Psoas muscle (tissue), 8 donors: ENCODE results near the gene WNK4. TPM values are rescaled to one million over a fixed set of nuclear protein-coding genes. Genes with fewer than 3 reads are reported as not detected.
A peak's percentile ranks its signal among the peaks of the same experiment; 100 is the strongest.
"Not testable (repeated sequence)": the region's sequence is repeated elsewhere in the genome, so short reads cannot be mapped to it uniquely, and the experiment has no call there.

Experiments
- ATAC-seq, 4 donors: fragments of 200-7000 bp; cut with Tn5 transposase; one replicate each; pipeline ENCODE4 v1.9.1; 2020; ENCODE audit warnings: moderate library complexity in 3 of 4, mild to moderate bottlenecking in 2 of 4
- DNase-seq, 2 donors: peaks; one replicate each; pipeline ENCODE4 v3.0.0-alpha.2; 2020
- H3K27ac ChIP-seq: fragments of 200-600 bp; one replicate; pipeline ENCODE4 v1.8.0; 2022
- H3K27me3 ChIP-seq, 3 donors: fragments of 200-600 bp in 1 of 3; one replicate each; pipeline versions ENCODE4 v1.6.1 to v1.8.0; 2013 to 2022; ENCODE audit warnings: low read length in 2 of 3, mild to moderate bottlenecking in 2 of 3, moderate library complexity in 1 of 3; ENCODE audit not compliant: insufficient read depth in 3 of 3
- H3K36me3 ChIP-seq, 2 donors: fragments of 200-600 bp in 1 of 2; one replicate each; pipeline versions ENCODE4 v1.6.1 to v1.8.0; 2013 to 2022; ENCODE audit warnings: low read depth in 1 of 2, mild to moderate bottlenecking in 1 of 2, moderate library complexity in 1 of 2; ENCODE audit not compliant: insufficient read depth in 1 of 2
- H3K4me1 ChIP-seq: fragments of 200-600 bp; one replicate; pipeline ENCODE4 v1.8.0; 2022
- H3K4me3 ChIP-seq: fragments of 200-600 bp; one replicate; pipeline ENCODE4 v1.8.0; 2022; ENCODE audit warnings: mild to moderate bottlenecking
- H3K9me3 ChIP-seq: fragments of 200-600 bp; one replicate; pipeline ENCODE4 v1.8.0; 2022
- WGBS, 3 donors: extraction: QIAGEN DNeasy Blood & Tissue Kit; methylation state at CpG; one replicate each; pipeline versions ENCODE4 v1.1.6 to v1.1.7; 2013; 5-methylcytosine and 5-hydroxymethylcytosine counted together
- intact Hi-C, 2 donors: fragments of 100-400 bp; cut with DNase I; formaldehyde crosslinking; loops; one replicate each; pipeline versions ENCODE4 v1.11.0 to v1.14.2; 2022
- polyA plus RNA-seq, 3 donors: library from polyadenylated mRNA; stranded (reverse); fragments of 200-250 nt; gene quantifications; one replicate each; pipeline ENCODE4 v1.2.3, GENCODE V29; 2013
- total RNA-seq, 4 donors: library from RNA; stranded (reverse); fragmentation: NEBNext Ultra II Directional in 2 of 4; extraction: Animal tissue kit (Norgen Biotek cat#: 25700) in 2 of 4; gene quantifications; one replicate each; pipeline versions ENCODE4 v1.2.1 to v1.2.4, GENCODE V29; 2021 to 2023
- TF ChIP-seq, protein P1 (sequence below): fragments of 200-600 bp; IDR thresholded peaks from one replicate; pipeline ENCODE4 v1.8.0; 2022; ENCODE audit warnings: antibody characterized with exemption
- donor health status: healthy with polysubstance abuse.
- donor health status: DM: no; HTN: no; CAD: no; lungs with moderate emphysema.
- donor health status: Bipolar disorder and iron deficiency.
- donor health status: healthy.
- donor health status: DM: yes; HTN: yes; CAD: no.
- donor health status: DM: no; HTN: no; CAD: no.
- donor health status: DM: no; HTN: no; CAD: no.
- donor health status: DM: yes; HTN: yes; CAD: no.

The WNK4 gene
- total and polyA plus RNA-seq, 7 donors: 0.01 to 0.30 (median 0.08) TPM; not detected in 3

DNA sequence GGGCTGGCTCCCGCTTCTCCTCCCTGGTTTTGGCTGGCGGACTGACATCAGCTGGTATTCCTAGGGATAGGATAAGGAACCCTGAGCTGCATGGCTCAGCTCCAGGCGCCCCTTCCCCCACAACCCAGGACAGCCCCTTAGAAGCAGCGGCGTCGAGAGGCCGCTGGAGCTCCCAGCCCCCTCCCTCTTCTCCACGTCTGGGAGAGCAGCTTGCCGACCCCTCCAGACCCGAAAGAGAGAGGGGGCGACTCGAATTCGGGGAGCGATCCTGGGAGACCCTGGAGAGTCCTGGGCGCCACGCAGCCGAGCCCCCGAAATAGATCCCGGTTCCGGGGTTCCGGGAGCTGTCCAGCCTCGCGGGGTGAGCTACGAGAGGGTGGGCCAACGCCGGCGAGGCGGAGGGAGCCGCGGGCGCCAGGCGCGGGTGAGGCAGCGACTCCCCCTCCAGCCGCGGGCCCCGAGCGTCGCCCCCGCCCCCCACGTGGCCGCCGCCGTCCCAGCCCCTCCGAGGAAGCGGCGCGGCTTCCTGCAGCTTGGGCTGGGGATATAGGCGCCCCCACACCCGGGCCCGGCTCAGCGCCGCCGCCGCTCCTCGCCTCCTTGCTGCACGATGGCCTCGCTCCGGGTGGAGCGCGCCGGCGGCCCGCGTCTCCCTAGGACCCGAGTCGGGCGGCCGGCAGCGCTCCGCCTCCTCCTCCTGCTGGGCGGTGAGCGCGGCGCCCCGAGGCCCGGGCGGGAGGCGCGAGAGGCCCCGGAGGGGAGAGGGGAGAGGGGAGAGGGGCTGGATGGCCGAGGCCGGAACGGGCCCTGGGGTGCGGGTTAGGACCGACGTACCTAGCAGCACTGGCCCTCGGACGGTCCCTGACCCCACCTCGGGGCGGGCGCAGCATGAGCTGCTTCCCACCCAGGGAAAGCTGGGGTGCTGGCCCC lies 19.5 kb upstream of the WNK4 start, which contains the start of gene RAMP2:
TSS of gene RAMP2 (plus strand) at position 576 of the 930 bp plus-strand sequence. CDS start at position 611, 35 bp downstream.
- WGBS, 3 donors: 3 to 4% (median 4%) methylated on average over 45 to 89 of the region's 92 CpGs
- DNase-seq (peak; percentile 52 to 67), ATAC-seq (peak; percentile 25 to 50 (median 40))
- H3K4me3 ChIP-seq: peak within 1 kb of the TSS; percentile 68
- H3K4me1 ChIP-seq: peaks cover 4% of the 10 kb centered on the region
- H3K36me3 ChIP-seq: no peaks in the 10 kb centered on the region
- intact Hi-C loops: loop anchor here (5.0 kb wide), 3 partner anchors 39 to 184 kb away; partner anchors contain the start of gene PSMC3IP (in 1 of the 2)
- H3K27me3 ChIP-seq: peaks cover 0 to 38% (median 14%) of the 10 kb centered on the region in 3 donors
- H3K9me3 ChIP-seq: no peaks in the 10 kb centered on the region
- TF ChIP-seq, protein P1, sequence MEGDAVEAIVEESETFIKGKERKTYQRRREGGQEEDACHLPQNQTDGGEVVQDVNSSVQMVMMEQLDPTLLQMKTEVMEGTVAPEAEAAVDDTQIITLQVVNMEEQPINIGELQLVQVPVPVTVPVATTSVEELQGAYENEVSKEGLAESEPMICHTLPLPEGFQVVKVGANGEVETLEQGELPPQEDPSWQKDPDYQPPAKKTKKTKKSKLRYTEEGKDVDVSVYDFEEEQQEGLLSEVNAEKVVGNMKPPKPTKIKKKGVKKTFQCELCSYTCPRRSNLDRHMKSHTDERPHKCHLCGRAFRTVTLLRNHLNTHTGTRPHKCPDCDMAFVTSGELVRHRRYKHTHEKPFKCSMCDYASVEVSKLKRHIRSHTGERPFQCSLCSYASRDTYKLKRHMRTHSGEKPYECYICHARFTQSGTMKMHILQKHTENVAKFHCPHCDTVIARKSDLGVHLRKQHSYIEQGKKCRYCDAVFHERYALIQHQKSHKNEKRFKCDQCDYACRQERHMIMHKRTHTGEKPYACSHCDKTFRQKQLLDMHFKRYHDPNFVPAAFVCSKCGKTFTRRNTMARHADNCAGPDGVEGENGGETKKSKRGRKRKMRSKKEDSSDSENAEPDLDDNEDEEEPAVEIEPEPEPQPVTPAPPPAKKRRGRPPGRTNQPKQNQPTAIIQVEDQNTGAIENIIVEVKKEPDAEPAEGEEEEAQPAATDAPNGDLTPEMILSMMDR: no peak
- H3K27ac ChIP-seq: peak within 1 kb of the TSS; percentile 63

DNA sequence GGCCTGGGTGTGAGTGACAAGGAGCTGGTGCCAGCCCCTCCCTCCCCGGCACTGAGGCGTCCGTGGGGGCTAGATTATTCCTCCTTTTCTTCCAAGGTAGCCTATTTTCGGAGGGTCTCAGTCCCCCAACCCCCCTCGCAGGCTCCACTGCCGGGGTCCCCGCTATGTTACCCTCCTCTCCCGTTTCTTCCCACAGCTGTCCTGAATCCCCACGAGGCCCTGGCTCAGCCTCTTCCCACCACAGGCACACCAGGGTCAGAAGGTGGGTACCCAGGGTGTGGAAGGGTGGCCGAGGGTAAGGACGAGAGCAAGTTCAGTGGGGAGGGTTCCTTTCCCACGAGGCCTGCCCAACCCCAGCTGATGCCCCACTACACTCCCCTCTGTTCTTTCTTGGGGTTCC lies 18.8 kb upstream of the WNK4 start:
- peak overlapping the region; percentile 68 for H3K4me3 ChIP-seq
- H3K4me1 ChIP-seq: peaks cover 4% of the 10 kb centered on the region
- H3K27ac ChIP-seq: peak overlapping the region; percentile 63
- H3K36me3 ChIP-seq: no peaks in the 10 kb centered on the region
- intact Hi-C loops: loop anchor here (5.0 kb wide), 3 partner anchors 39 to 184 kb away; partner anchors contain the start of gene PSMC3IP (in 1 of the 2)
- TF ChIP-seq, protein P1: no peak
- H3K27me3 ChIP-seq: peaks cover 0 to 38% (median 14%) of the 10 kb centered on the region in 3 donors
- no peak for DNase-seq
- no peak for ATAC-seq
- 30 to 36% (median 35%) methylated on average over 10 to 12 of the region's 12 CpGs for WGBS, 3 donors
- H3K9me3 ChIP-seq: no peaks in the 10 kb centered on the region

DNA sequence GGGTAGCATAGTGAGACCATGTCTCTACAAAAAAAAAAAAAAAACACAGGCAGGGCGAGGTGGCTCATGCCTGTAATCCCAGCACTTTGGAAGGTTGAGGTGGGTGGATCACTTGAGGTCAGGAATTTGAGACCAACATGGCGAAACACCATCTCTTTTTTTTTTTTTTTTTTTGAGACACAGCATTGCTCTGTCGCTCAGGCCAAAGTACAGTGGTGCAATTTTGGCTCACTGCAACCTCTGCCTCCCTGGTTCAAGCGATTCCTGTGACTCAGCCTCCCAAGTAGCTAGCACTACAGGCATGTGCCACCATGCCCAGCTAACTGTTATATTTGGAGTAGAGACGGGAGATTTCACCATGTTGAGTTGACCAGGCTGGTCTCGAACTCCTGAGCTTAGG lies 14.3 kb upstream of the WNK4 start:
- H3K9me3 ChIP-seq: no peaks in the 10 kb centered on the region
- TF ChIP-seq, protein P1: no peak
- H3K4me1 ChIP-seq: peaks cover 4% of the 10 kb centered on the region
- H3K36me3 ChIP-seq: no peaks in the 10 kb centered on the region
- no peak overlapping the region for H3K27ac ChIP-seq
- no peak overlapping the region for H3K4me3 ChIP-seq
- no peak for DNase-seq
- intact Hi-C loops: no loop called here
- WGBS, 3 donors: 81 to 87% (median 84%) methylated on average over 6 of the region's 6 CpGs
- no peak for ATAC-seq
- H3K27me3 ChIP-seq: peaks cover 0 to 22% (median 3%) of the 10 kb centered on the region in 3 donors

DNA sequence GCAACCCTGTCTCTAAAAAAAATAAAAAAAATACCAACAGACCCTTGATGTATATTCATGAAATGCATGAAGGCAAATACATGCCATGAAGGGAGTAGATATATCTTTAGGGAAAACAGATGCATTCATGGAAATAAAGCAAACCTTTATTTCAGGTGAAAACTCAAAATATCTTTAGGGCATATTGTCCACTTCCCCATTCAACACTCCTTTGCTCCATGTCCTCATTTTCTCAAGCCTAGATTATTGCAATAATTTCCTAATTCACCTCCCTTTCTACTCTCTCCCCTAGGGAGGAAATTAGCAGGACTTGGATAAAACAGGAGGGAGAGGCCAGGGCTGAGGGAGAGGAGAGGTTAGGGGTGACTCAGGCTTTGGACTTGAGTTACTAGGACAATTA lies 12.9 kb upstream of the WNK4 start:
- Histone ChIP-seq H3K4me1 (peaks cover under 1% of the 10 kb centered on the region), H3K4me3 (no peak overlapping the region), H3K27me3 (peaks cover 0 to 10% (median 0%) of the 10 kb centered on the region in 3 donors), H3K9me3 (no peaks in the 10 kb centered on the region), H3K27ac (no peak overlapping the region), H3K36me3 (no peaks in the 10 kb centered on the region)
- ATAC-seq: no peak
- intact Hi-C loops: no loop called here
- no peak for DNase-seq
- TF ChIP-seq, protein P1: no peak

DNA sequence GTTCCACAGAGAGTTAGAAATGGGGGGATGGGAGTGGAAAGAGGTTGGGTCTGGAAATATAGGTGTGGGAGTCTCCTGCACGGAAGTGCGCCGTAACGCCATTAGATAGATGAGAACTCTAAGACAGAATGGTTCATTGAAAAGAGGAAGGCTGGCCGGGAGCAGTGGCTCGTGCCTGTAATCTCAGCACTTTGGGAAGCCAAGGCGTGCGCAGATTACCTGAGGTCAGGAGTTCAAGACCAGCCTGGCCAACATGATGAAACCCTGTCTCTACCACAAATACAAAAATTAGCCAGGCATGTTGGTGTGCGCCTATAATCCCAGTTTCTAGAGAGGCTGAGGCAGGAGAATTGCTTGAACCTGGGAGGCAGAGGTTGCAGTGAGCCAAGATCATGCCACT lies 12.4 kb upstream of the WNK4 start:
- H3K4me3 ChIP-seq, H3K4me1 ChIP-seq, H3K9me3 ChIP-seq, H3K27ac ChIP-seq, intact Hi-C loops, H3K36me3 ChIP-seq, H3K27me3 ChIP-seq, DNase-seq, ATAC-seq: not testable (repeated sequence)
- 69 to 75% (median 72%) methylated on average over 9 of the region's 9 CpGs for WGBS, 3 donors

DNA sequence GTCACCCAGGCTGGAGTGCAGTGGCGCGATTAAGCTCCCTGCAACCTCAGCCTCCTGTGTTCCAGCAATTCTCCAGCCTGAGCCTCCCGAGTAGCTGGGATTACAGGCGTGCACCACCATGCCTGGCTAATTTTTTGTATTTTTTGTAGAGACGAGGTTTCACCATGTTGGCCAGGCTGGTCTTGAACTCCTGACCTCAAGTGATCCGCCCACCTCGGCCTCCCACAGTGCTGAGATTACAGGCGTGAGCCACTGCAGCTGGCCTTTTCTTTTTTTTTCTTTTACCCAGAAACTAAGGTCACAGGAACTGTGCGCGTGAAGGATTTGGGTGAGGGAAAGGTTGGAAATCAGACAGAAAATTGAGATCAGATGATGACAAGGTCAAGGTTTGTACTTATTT lies 10.4 kb upstream of the WNK4 start:
- not testable (repeated sequence) for DNase-seq, ATAC-seq, H3K36me3 ChIP-seq, H3K4me3 ChIP-seq, H3K27ac ChIP-seq, H3K27me3 ChIP-seq, H3K9me3 ChIP-seq
- 64 to 71% (median 67%) methylated on average over 10 of the region's 10 CpGs for WGBS, 3 donors
- intact Hi-C loops: loop anchor here in 1 of 2 donors (5.0 kb wide), 1 partner anchor 52 kb away; the partner anchor contains the start of gene BECN1
- peaks cover 15% of the 10 kb centered on the region for H3K4me1 ChIP-seq
